Measurements from ENCODE around the gene MFNG.

Gene MFNG

DNA sequence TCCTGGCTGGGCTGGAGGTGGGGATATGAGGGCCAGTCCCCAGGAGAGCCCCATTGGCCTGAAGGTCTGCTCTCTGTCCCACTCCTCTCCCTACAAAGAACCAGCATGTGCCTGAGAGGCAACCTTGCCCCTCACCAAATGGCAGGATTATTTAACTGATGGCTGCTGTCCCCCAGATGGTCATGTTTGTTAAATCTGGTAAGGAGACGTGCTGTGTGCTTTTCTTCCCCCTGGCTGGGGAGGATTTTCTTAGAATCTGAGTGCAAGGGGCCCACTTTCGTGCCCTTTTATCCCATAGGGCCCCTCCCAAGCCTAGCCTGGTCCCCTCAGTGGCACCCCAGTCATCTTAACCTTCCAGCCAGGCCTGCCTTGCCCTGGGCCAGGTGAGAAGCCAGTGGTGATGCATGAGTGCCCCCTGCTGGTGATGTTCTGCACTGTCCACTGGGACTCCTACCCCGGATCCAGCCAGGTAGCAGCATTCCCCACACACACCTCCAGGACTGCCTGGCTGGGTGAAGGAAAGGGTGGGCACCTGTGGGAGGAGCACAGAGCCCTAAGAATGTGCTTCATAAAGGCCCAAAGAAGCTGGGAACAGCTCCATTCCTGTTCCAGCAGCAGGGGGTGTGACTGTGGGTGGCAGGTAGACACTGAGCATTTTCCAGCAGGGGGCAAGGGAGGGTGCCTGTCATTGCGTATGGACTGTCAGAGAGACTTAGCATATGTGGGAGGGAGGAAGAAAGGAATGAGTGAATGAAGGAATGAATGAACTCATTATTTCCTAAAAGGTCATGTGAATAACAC, 28.9 kb downstream of the MFNG start (continued):
- TF ChIP-seq ZNF2 (tag by site-specific recombination; IDR thresholded peaks at IDR 0.05) (peak; percentile 57; the same call in 1 of the 2 replicates), ZNF423 (tag by site-specific recombination; IDR thresholded peaks at IDR 0.05) (no peak), ZNF433 (tag by site-specific recombination; IDR thresholded peaks at IDR 0.05; ENCODE audit: low read depth) (no peak), ZNF391 (tag by site-specific recombination; IDR thresholded peaks at IDR 0.05; ENCODE audit: borderline replicate concordance, low read depth) (no peak; the same call in 1 of the 2 replicates), EGR2 (tag by site-specific recombination; IDR thresholded peaks at IDR 0.05; ENCODE audit: low read depth) (peak; percentile 84), ZNF248 (tag by site-specific recombination; IDR thresholded peaks at IDR 0.05) (no peak), ZNF223 (tag by site-specific recombination; IDR thresholded peaks at IDR 0.05) (peak; percentile 5; the same call in 1 of the 2 replicates), SCRT2 (tag by site-specific recombination; IDR thresholded peaks at IDR 0.05) (no peak), GLIS2 (tag by site-specific recombination; IDR thresholded peaks at IDR 0.05) (peak; percentile 47; the same call in 1 of the 2 replicates), ZNF664 (tag by site-specific recombination; IDR thresholded peaks at IDR 0.05) (no peak), ZNF585B (tag by site-specific recombination; IDR thresholded peaks at IDR 0.05) (no peak), ZNF350 (tag by site-specific recombination; IDR thresholded peaks at IDR 0.05) (no peak), HOXA7 (CRISPR knock-in tag; IDR thresholded peaks at IDR 0.05; ENCODE audit: borderline replicate concordance) (no peak), ZNF558 (tag by site-specific recombination; IDR thresholded peaks at IDR 0.05) (no peak), ZNF837 (tag by site-specific recombination; IDR thresholded peaks at IDR 0.05) (no peak), ZFP69B (tag by site-specific recombination; IDR thresholded peaks at IDR 0.05) (no peak), ZNF548 (tag by site-specific recombination; IDR thresholded peaks at IDR 0.05) (no peak), ZNF394 (tag by site-specific recombination; IDR thresholded peaks at IDR 0.05; ENCODE audit: borderline replicate concordance) (no peak; the same call in 1 of the 2 replicates), ZBTB17 (tag by site-specific recombination; IDR thresholded peaks at IDR 0.05) (peak; percentile 30; the same call in 1 of the 2 replicates), ZFHX2 (tag by site-specific recombination; conservative IDR thresholded peaks at IDR 0.05) (peak; percentile 62), KLF10 (tag by site-specific recombination; IDR thresholded peaks at IDR 0.05) (no peak)
- TF ChIP-seq, protein P1, sequence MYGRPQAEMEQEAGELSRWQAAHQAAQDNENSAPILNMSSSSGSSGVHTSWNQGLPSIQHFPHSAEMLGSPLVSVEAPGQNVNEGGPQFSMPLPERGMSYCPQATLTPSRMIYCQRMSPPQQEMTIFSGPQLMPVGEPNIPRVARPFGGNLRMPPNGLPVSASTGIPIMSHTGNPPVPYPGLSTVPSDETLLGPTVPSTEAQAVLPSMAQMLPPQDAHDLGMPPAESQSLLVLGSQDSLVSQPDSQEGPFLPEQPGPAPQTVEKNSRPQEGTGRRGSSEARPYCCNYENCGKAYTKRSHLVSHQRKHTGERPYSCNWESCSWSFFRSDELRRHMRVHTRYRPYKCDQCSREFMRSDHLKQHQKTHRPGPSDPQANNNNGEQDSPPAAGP (tag by site-specific recombination; IDR thresholded peaks at IDR 0.05): peak; percentile 83
- TF ChIP-seq, protein P2, sequence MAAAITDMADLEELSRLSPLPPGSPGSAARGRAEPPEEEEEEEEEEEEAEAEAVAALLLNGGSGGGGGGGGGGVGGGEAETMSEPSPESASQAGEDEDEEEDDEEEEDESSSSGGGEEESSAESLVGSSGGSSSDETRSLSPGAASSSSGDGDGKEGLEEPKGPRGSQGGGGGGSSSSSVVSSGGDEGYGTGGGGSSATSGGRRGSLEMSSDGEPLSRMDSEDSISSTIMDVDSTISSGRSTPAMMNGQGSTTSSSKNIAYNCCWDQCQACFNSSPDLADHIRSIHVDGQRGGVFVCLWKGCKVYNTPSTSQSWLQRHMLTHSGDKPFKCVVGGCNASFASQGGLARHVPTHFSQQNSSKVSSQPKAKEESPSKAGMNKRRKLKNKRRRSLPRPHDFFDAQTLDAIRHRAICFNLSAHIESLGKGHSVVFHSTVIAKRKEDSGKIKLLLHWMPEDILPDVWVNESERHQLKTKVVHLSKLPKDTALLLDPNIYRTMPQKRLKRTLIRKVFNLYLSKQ (tag by site-specific recombination; IDR thresholded peaks at IDR 0.05; ENCODE audit: borderline replicate concordance): no peak
- TF ChIP-seq, protein P3, sequence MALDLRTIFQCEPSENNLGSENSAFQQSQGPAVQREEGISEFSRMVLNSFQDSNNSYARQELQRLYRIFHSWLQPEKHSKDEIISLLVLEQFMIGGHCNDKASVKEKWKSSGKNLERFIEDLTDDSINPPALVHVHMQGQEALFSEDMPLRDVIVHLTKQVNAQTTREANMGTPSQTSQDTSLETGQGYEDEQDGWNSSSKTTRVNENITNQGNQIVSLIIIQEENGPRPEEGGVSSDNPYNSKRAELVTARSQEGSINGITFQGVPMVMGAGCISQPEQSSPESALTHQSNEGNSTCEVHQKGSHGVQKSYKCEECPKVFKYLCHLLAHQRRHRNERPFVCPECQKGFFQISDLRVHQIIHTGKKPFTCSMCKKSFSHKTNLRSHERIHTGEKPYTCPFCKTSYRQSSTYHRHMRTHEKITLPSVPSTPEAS (tag by site-specific recombination; IDR thresholded peaks at IDR 0.05): no peak
- TF ChIP-seq, protein P4, sequence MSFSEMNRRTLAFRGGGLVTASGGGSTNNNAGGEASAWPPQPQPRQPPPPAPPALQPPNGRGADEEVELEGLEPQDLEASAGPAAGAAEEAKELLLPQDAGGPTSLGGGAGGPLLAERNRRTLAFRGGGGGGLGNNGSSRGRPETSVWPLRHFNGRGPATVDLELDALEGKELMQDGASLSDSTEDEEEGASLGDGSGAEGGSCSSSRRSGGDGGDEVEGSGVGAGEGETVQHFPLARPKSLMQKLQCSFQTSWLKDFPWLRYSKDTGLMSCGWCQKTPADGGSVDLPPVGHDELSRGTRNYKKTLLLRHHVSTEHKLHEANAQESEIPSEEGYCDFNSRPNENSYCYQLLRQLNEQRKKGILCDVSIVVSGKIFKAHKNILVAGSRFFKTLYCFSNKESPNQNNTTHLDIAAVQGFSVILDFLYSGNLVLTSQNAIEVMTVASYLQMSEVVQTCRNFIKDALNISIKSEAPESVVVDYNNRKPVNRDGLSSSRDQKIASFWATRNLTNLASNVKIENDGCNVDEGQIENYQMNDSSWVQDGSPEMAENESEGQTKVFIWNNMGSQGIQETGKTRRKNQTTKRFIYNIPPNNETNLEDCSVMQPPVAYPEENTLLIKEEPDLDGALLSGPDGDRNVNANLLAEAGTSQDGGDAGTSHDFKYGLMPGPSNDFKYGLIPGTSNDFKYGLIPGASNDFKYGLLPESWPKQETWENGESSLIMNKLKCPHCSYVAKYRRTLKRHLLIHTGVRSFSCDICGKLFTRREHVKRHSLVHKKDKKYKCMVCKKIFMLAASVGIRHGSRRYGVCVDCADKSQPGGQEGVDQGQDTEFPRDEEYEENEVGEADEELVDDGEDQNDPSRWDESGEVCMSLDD (tag by site-specific recombination; IDR thresholded peaks at IDR 0.05): no peak
- TF ChIP-seq, protein P5, sequence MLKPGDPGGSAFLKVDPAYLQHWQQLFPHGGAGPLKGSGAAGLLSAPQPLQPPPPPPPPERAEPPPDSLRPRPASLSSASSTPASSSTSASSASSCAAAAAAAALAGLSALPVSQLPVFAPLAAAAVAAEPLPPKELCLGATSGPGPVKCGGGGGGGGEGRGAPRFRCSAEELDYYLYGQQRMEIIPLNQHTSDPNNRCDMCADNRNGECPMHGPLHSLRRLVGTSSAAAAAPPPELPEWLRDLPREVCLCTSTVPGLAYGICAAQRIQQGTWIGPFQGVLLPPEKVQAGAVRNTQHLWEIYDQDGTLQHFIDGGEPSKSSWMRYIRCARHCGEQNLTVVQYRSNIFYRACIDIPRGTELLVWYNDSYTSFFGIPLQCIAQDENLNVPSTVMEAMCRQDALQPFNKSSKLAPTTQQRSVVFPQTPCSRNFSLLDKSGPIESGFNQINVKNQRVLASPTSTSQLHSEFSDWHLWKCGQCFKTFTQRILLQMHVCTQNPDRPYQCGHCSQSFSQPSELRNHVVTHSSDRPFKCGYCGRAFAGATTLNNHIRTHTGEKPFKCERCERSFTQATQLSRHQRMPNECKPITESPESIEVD (tag by site-specific recombination; IDR thresholded peaks at IDR 0.05): no peak
- TF ChIP-seq, protein P6, sequence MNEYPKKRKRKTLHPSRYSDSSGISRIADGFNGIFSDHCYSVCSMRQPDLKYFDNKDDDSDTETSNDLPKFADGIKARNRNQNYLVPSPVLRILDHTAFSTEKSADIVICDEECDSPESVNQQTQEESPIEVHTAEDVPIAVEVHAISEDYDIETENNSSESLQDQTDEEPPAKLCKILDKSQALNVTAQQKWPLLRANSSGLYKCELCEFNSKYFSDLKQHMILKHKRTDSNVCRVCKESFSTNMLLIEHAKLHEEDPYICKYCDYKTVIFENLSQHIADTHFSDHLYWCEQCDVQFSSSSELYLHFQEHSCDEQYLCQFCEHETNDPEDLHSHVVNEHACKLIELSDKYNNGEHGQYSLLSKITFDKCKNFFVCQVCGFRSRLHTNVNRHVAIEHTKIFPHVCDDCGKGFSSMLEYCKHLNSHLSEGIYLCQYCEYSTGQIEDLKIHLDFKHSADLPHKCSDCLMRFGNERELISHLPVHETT (tag by site-specific recombination; IDR thresholded peaks at IDR 0.05): no peak
- TF ChIP-seq, protein P7, sequence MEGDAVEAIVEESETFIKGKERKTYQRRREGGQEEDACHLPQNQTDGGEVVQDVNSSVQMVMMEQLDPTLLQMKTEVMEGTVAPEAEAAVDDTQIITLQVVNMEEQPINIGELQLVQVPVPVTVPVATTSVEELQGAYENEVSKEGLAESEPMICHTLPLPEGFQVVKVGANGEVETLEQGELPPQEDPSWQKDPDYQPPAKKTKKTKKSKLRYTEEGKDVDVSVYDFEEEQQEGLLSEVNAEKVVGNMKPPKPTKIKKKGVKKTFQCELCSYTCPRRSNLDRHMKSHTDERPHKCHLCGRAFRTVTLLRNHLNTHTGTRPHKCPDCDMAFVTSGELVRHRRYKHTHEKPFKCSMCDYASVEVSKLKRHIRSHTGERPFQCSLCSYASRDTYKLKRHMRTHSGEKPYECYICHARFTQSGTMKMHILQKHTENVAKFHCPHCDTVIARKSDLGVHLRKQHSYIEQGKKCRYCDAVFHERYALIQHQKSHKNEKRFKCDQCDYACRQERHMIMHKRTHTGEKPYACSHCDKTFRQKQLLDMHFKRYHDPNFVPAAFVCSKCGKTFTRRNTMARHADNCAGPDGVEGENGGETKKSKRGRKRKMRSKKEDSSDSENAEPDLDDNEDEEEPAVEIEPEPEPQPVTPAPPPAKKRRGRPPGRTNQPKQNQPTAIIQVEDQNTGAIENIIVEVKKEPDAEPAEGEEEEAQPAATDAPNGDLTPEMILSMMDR (tag by site-specific recombination; IDR thresholded peaks at IDR 0.05): peak; percentile 97
